Trophoblast cell (in vitro differentiated cells and primary cell): ENCODE results near the gene PLEKHA7.

Experiments
- DNase-seq, 2 donors: peaks; one replicate each; pipeline ENCODE4 v3.0.0-alpha.2; 2016
- H2AFZ ChIP-seq: 2 replicates; pipeline ENCODE4 v1.6.1; 2013; ENCODE audit warnings: low read length, moderate library complexity, mild to moderate bottlenecking; ENCODE audit not compliant: insufficient read depth, poor library complexity
- H2AK5ac ChIP-seq: 2 replicates; pipeline ENCODE4 v1.6.1; 2013; ENCODE audit warnings: mild to moderate bottlenecking, low read length
- H2BK120ac ChIP-seq: 2 replicates; pipeline ENCODE4 v1.6.1; 2013; ENCODE audit warnings: low read length, mild to moderate bottlenecking, moderate library complexity; ENCODE audit not compliant: insufficient read depth, poor library complexity
- H2BK12ac ChIP-seq: 2 replicates; pipeline ENCODE4 v1.6.1; 2013; ENCODE audit warnings: mild to moderate bottlenecking, low read length, moderate library complexity
- H2BK5ac ChIP-seq: 2 replicates; pipeline ENCODE4 v1.6.1; 2013; ENCODE audit warnings: low read length, low read depth, moderate library complexity, mild to moderate bottlenecking; ENCODE audit not compliant: poor library complexity
- H3K14ac ChIP-seq: 2 replicates; pipeline ENCODE4 v1.6.1; 2013; ENCODE audit warnings: mild to moderate bottlenecking, low read length
- H3K18ac ChIP-seq: 2 replicates; pipeline ENCODE4 v1.6.1; 2013; ENCODE audit warnings: mild to moderate bottlenecking, low read length
- H3K23ac ChIP-seq: 2 replicates; pipeline ENCODE4 v1.6.1; 2013; ENCODE audit warnings: low read length
- H3K27ac ChIP-seq: 2 replicates; pipeline ENCODE4 v1.5.1; 2013; ENCODE audit warnings: low read depth, mild to moderate bottlenecking, inconsistent platforms, low read length, moderate library complexity
- H3K27me3 ChIP-seq: 2 replicates; pipeline ENCODE4 v1.6.1; 2013; ENCODE audit warnings: inconsistent platforms, mild to moderate bottlenecking, low read length, moderate library complexity; ENCODE audit not compliant: insufficient read depth
- H3K36me3 ChIP-seq, 2 experiments: 1 replicate in 1 of 2; 2 replicates in 1 of 2; pipeline ENCODE4 v1.6.1; 2013; ENCODE audit warnings: low read length in 2 of 2, mild to moderate bottlenecking in 2 of 2, moderate library complexity in 1 of 2; ENCODE audit not compliant: insufficient read depth in 2 of 2, control insufficient read depth in 1 of 2
- H3K4ac ChIP-seq: 2 replicates; pipeline ENCODE4 v1.6.1; 2013; ENCODE audit warnings: low read depth, mild to moderate bottlenecking, low read length, moderate library complexity
- H3K4me1 ChIP-seq, 2 experiments: 1 replicate in 1 of 2; 2 replicates in 1 of 2; pipeline ENCODE4 v1.6.1; 2013; ENCODE audit warnings: low read length in 2 of 2, mild to moderate bottlenecking in 2 of 2, moderate library complexity in 1 of 2; ENCODE audit not compliant: insufficient read depth in 2 of 2, control insufficient read depth in 1 of 2
- H3K4me2 ChIP-seq: 2 replicates; pipeline ENCODE4 v1.6.1; 2013; ENCODE audit warnings: inconsistent platforms, mild to moderate bottlenecking, low read length, moderate library complexity
- H3K4me3 ChIP-seq: 2 replicates; pipeline ENCODE4 v1.5.1; 2013; ENCODE audit warnings: mild to moderate bottlenecking, low read depth, low read length, inconsistent platforms
- H3K79me1 ChIP-seq: one replicate; pipeline ENCODE4 v1.6.1; 2013; ENCODE audit warnings: low read length
- H3K79me2 ChIP-seq: 2 replicates; pipeline ENCODE4 v1.6.1; 2013; ENCODE audit warnings: low read length, mild to moderate bottlenecking; ENCODE audit not compliant: control insufficient read depth, insufficient read depth, poor library complexity
- H3K9ac ChIP-seq: 2 replicates; pipeline ENCODE4 v1.6.1; 2013; ENCODE audit warnings: mild to moderate bottlenecking, low read length
- H3K9me3 ChIP-seq: 2 replicates; pipeline ENCODE4 v1.6.1; 2013; ENCODE audit warnings: low read depth, mild to moderate bottlenecking, control low read depth, inconsistent platforms, low read length; ENCODE audit not compliant: insufficient read depth
- H4K12ac ChIP-seq: 2 replicates; pipeline ENCODE4 v1.6.1; 2013; ENCODE audit warnings: low read depth, mild to moderate bottlenecking, low read length, moderate library complexity
- H4K8ac ChIP-seq: 2 replicates; pipeline ENCODE4 v1.6.1; 2013; ENCODE audit warnings: low read depth, mild to moderate bottlenecking, low read length, moderate library complexity
- H4K91ac ChIP-seq: one replicate; pipeline ENCODE4 v1.6.1; 2013; ENCODE audit warnings: low read depth, mild to moderate bottlenecking, low read length, moderate library complexity
- WGBS: extraction: QIAGEN DNeasy Blood & Tissue Kit; methylation state at CpG from one replicate; pipeline ENCODE4 v1.1.7; 2013; ENCODE audit warnings: missing lambda C conversion rate; ENCODE audit not compliant: insufficient read length, insufficient coverage; ENCODE audit errors: extremely low coverage; 5-methylcytosine and 5-hydroxymethylcytosine counted together

The PLEKHA7 gene

DNA sequence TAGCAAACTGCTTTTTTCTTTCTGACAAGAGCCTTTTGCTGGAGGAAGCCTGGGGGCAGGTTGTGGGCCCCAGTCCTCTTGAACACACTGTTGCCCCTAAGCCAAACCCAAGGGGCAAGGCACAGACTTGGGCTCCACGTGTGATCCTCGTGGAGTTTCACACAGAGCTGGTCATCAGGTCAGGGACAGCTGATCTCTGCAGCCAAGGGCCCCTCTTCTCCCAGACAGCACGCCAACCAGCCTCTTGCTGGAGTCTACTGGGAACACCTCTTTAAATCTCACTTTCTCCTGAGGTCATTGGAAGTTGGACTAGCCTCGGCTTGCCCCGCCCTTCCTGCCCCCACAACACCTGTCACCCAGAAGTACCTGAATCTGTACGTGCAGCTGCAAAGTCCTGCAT lies 235.9 kb downstream of the PLEKHA7 start:
- H3K9me3 ChIP-seq, result peaks cover 3% of the 10 kb centered on the region
- H4K8ac ChIP-seq, result no peak overlapping the region
- no CpG with 5 or more reads among the region's 6 CpGs for WGBS
- H2BK12ac ChIP-seq, result no peak overlapping the region
- H3K79me2 ChIP-seq, result no peaks in the 10 kb centered on the region
- no peak overlapping the region for H3K23ac ChIP-seq
- no peak overlapping the region for H3K14ac ChIP-seq
- H3K27ac ChIP-seq, result no peak overlapping the region
- no peak overlapping the region for H2AFZ ChIP-seq
- no peak overlapping the region for H3K4ac ChIP-seq
- H3K27me3 ChIP-seq, result no peaks in the 10 kb centered on the region
- H2AK5ac ChIP-seq, result no peak overlapping the region
- no peak overlapping the region for H4K12ac ChIP-seq
- no peak overlapping the region for H2BK5ac ChIP-seq
- no peak overlapping the region for H3K4me3 ChIP-seq
- no peak overlapping the region for H2BK120ac ChIP-seq
- H3K9ac ChIP-seq, result no peak overlapping the region
- no peaks in the 10 kb centered on the region for H3K79me1 ChIP-seq
- H3K4me1 ChIP-seq, result peaks cover 5 to 13% of the 10 kb centered on the region in 2 experiments
- H4K91ac ChIP-seq, result no peak overlapping the region
- H3K4me2 ChIP-seq, result no peak overlapping the region
- H3K36me3 ChIP-seq, result peaks cover 49 to 69% of the 10 kb centered on the region in 2 experiments
- H3K18ac ChIP-seq, result no peak overlapping the region
- DNase-seq, result no peak

DNA sequence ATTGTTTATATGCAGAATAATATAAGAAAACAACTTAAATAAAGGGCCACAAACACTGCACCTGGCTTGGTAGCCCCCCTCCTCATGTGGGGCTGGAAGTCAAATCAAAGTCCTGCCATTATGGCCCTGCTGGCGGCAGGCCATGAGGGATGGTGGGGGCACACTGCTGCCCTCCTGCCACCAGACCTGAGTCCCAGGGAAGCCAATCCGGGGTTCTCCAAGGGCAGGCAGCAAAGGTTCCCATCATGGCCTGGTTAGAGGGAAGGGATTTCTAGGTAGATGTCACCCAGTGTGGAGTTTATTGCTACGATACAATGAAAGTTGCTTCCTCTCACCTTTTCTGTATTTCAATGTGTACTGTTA lies 236.6 kb downstream of the PLEKHA7 start:
- no peaks in the 10 kb centered on the region for H3K27me3 ChIP-seq
- H2BK5ac ChIP-seq, result no peak overlapping the region
- H3K36me3 ChIP-seq, result peaks cover 44 to 64% of the 10 kb centered on the region in 2 experiments
- no peak overlapping the region for H2AK5ac ChIP-seq
- no peak for DNase-seq
- no peak overlapping the region for H2BK12ac ChIP-seq
- no peak overlapping the region for H4K8ac ChIP-seq
- peaks cover 3 to 9% of the 10 kb centered on the region in 2 experiments for H3K4me1 ChIP-seq
- H3K4me2 ChIP-seq, result no peak overlapping the region
- no peak overlapping the region for H2BK120ac ChIP-seq
- H2AFZ ChIP-seq, result no peak overlapping the region
- no peak overlapping the region for H3K23ac ChIP-seq
- no peak overlapping the region for H4K91ac ChIP-seq
- no peak overlapping the region for H3K4ac ChIP-seq
- no peak overlapping the region for H3K14ac ChIP-seq
- no peaks in the 10 kb centered on the region for H3K79me2 ChIP-seq
- no peak overlapping the region for H3K9ac ChIP-seq
- H3K79me1 ChIP-seq, result no peaks in the 10 kb centered on the region
- WGBS, result no CpG with 5 or more reads among the region's 3 CpGs
- no peak overlapping the region for H3K27ac ChIP-seq
- H3K9me3 ChIP-seq, result peaks cover 3% of the 10 kb centered on the region
- no peak overlapping the region for H3K18ac ChIP-seq
- no peak overlapping the region for H3K4me3 ChIP-seq
- no peak overlapping the region for H4K12ac ChIP-seq

DNA sequence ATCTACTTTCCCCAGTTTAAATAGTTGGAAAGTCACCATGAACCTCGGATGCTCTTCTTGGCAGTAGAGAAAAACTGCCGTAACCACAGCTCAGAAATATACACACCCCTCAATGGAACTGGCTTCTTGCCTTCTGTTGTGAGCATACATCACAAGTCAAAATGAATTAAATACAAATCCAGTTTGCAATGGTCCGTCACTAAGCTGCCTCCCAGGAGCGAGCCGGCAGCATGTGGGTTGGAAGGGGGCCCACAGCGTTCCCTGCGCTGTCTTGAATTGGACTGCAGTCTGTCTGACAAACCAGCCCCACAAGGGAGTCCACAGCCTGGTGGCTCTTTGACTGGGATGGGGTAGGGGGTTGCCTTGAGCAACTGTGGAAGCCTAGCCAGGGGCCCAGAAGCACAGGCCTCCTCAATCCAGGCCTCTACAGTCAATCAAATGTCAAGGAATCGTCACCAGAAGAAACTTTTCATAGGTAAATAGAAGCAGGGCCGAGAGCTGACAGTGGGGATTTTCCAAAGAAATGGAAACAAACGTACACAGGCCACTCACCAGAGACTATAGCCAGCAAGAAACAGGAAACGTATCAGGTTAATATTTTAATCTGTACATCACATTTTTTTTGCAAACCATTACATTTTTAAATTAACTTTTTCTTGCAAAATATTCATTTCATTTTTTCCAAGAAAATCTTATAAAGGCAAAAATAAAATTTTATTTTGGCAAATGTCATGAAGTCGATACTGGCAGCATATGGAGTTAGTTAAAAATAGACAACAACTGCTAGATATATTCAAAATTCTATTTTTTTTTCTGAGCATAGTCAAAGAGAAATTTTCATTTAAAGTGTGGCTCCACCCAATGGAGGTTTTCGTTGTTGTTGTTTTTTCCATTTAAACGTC lies 237.3 kb downstream of the PLEKHA7 start:
- Histone ChIP-seq H3K4me2 (no peak overlapping the region), H3K4me1 (peaks cover 0 to 3% of the 10 kb centered on the region in 2 experiments), H2AFZ (no peak overlapping the region), H3K27me3 (no peaks in the 10 kb centered on the region), H3K14ac (no peak overlapping the region), H2AK5ac (no peak overlapping the region), H3K79me2 (no peaks in the 10 kb centered on the region), H4K91ac (no peak overlapping the region), H3K79me1 (no peaks in the 10 kb centered on the region), H3K36me3 (peaks cover 41 to 61% of the 10 kb centered on the region in 2 experiments), H4K12ac (no peak overlapping the region), H3K9me3 (no peaks in the 10 kb centered on the region), H3K27ac (no peak overlapping the region), H2BK120ac (no peak overlapping the region), H4K8ac (no peak overlapping the region), H2BK5ac (no peak overlapping the region), H3K23ac (no peak overlapping the region), H3K4me3 (no peak overlapping the region), H2BK12ac (no peak overlapping the region), H3K9ac (no peak overlapping the region), H3K18ac (no peak overlapping the region), H3K4ac (no peak overlapping the region)
- no peak for DNase-seq
- WGBS, result no CpG with 5 or more reads among the region's 14 CpGs

DNA sequence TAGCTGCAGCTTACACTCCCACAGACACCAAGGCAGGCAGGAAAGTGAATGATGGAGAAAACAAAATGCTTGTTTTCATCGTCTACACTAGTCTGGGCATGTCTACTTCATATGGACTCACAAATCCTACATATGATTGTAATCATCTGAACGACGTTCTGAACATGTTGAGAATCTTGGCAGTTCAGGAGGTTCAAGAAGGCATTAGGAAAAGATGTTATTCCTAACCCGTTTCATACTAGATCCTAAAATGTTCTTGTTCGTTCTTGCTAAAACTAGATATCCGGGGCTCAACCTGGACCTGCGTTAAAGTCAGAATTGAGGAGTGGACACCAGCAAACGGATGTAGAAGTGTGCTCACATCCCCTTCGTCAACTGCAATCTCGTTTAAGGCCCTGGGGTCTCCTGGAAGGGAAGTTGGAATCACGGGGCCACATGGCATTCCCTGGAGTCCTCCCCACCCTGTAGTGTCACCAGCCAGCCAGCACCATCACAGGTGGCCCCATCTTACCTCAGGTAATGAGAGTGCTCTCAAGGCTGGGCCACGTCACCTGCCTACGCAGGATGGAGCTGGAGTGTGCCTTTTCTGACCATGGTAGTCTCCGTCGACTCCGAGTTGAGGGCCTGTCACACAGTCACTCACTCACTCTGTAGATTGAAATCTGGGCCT lies 238.5 kb downstream of the PLEKHA7 start:
- no peak overlapping the region for H3K27ac ChIP-seq
- H3K36me3 ChIP-seq, result peaks cover 33 to 53% of the 10 kb centered on the region in 2 experiments
- H2AK5ac ChIP-seq, result no peak overlapping the region
- H3K14ac ChIP-seq, result no peak overlapping the region
- H4K12ac ChIP-seq, result no peak overlapping the region
- no peaks in the 10 kb centered on the region for H3K9me3 ChIP-seq
- no peak for DNase-seq
- H3K27me3 ChIP-seq, result no peaks in the 10 kb centered on the region
- peak overlapping the region; percentile 42 for H4K91ac ChIP-seq
- no peak overlapping the region for H3K4me2 ChIP-seq
- H3K4me1 ChIP-seq, result no peaks in the 10 kb centered on the region
- no peak overlapping the region for H2BK5ac ChIP-seq
- no peak overlapping the region for H3K23ac ChIP-seq
- no peak overlapping the region for H3K18ac ChIP-seq
- no peaks in the 10 kb centered on the region for H3K79me2 ChIP-seq
- H2BK120ac ChIP-seq, result no peak overlapping the region
- WGBS, result no CpG with 5 or more reads among the region's 16 CpGs
- no peak overlapping the region for H3K4me3 ChIP-seq
- H2BK12ac ChIP-seq, result no peak overlapping the region
- no peaks in the 10 kb centered on the region for H3K79me1 ChIP-seq
- no peak overlapping the region for H3K4ac ChIP-seq
- no peak overlapping the region for H4K8ac ChIP-seq
- no peak overlapping the region for H3K9ac ChIP-seq
- H2AFZ ChIP-seq, result no peak overlapping the region
